Activated naive CD4-positive, alpha-beta T cell treated with anti-CD3 and anti-CD28 coated beads, Interleukin-2, amount 50 U/mL, for 72 hours (primary cell): ENCODE measurements around the gene ACTL7B. TPM values are rescaled to one million over a fixed set of nuclear protein-coding genes. Genes with fewer than 3 reads are reported as not detected.

Experiments
- ATAC-seq, 2 donors: fragments of 150-1000 bp; cut with Tn5 transposase; 2 replicates each; pipeline ENCODE4 v1.10.0; 2021; ENCODE audit warnings: mild to moderate bottlenecking in 2 of 2, moderate library complexity in 2 of 2
- DNase-seq, 2 donors: peaks; one replicate each; pipeline ENCODE4 v3.0.0; 2021 to 2022; ENCODE audit warnings: low spot score in 2 of 2
- H3K27ac Mint-ChIP-seq, 2 donors: one replicate each; pipeline ENCODE4 v1.8.0; 2022; ENCODE audit warnings: mild to moderate bottlenecking in 2 of 2, mixed read lengths in 2 of 2
- H3K36me3 Mint-ChIP-seq, 2 donors: one replicate each; pipeline ENCODE4 v1.8.0; 2022; ENCODE audit warnings: mixed read lengths in 2 of 2
- H3K9me3 Mint-ChIP-seq, 2 donors: one replicate each; pipeline ENCODE4 v1.8.0; 2022; ENCODE audit warnings: mixed read lengths in 2 of 2
- total RNA-seq, 2 donors: library from RNA; stranded (reverse); gene quantifications; one replicate each; pipeline ENCODE4 v1.2.3, GENCODE V29; 2022

Gene ACTL7B
- total RNA-seq, 2 donors from 2014 or later: 0.18 TPM; not detected in 1

- ATAC-seq: no peak
- no peak for DNase-seq
- Mint-ChIP-seq H3K9me3 (no peaks in the 10 kb centered on the region), H3K36me3 (peaks cover under 1 to 19% of the 10 kb centered on the region in 2 donors), H3K27ac (no peak overlapping the region)
Observed at GRCh38 chr9:108880738-108881316, 25.0 kb upstream of the ACTL7B start.

GRCh38 chr9:108877524-108877923 is 21.7 kb upstream of the ACTL7B start:
- Mint-ChIP-seq H3K36me3 (peaks cover 4 to 36% of the 10 kb centered on the region in 2 donors), H3K27ac (peak overlapping the region in 1 of 2 donors; percentile 80), H3K9me3 (no peaks in the 10 kb centered on the region)
- ATAC-seq (no peak), DNase-seq (no peak)

- ATAC-seq (no peak), DNase-seq (no peak)
- Mint-ChIP-seq H3K36me3 (peaks cover 10 to 46% of the 10 kb centered on the region in 2 donors), H3K27ac (peak overlapping the region in 1 of 2 donors; percentile 56), H3K9me3 (no peaks in the 10 kb centered on the region)
Observed at GRCh38 chr9:108876425-108876824, 20.6 kb upstream of the ACTL7B start.

- peak in 1 of 2 donors; percentile 51 for ATAC-seq
- DNase-seq: no peak
- no peaks in the 10 kb centered on the region for H3K9me3 Mint-ChIP-seq
- peaks cover 21 to 62% of the 10 kb centered on the region in 2 donors for H3K36me3 Mint-ChIP-seq
- no peak overlapping the region for H3K27ac Mint-ChIP-seq
Observed at GRCh38 chr9:108874058-108874788, 18.4 kb upstream of the ACTL7B start.

DNA sequence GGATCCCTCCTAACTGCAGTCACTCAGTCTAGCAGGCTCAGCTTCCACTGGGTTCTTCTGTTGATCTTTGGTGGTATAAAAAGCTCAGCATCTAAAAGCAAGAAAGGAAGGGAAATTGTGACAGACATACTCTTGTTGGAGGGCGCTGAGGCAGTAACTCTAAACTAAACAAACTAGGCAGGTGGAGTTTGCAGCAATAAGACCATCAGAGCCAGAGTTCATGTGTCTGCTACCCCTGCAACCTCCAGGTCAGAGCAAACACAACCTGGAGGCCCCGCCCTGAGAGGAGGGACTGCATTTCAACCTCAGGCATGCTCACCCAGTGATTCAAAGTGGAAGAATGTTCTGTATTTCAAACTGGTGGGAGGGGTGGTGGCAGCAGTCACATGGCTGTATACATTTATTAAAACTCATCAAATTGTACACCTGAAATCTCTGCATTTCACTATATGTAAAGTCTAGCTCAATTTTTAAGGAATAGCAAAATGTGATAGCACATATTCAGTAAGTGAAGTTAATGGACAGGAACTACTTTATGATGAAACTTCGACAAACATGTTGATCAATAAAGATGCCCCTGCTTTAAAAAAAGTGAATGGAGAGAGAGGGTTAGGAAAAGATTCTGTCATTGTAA is 13.4 kb upstream of the ACTL7B start:
- Mint-ChIP-seq H3K9me3 (no peaks in the 10 kb centered on the region), H3K36me3 (peaks cover 26 to 53% of the 10 kb centered on the region in 2 donors), H3K27ac (no peak overlapping the region)
- ATAC-seq (no peak), DNase-seq (no peak)

DNA sequence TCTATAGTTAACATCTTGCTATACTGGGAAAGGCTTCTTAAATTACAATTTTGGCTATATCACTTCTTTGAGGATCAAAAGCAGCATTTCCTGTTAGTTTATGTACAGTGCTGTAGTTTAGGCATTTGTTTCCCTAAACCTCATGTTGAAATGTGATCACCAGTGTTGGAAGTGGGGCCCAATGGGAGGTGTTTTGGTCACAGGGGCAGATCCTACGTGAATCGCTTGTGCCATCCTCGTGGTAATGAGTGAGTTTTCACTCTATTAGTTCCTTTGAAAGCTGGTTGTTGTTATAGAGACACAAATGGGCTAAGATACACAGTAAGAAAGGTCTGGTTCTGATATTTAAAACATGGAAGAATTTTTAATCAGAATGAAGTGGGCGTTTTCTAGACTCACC is 12.0 kb upstream of the ACTL7B start:
- Mint-ChIP-seq H3K27ac (no peak overlapping the region), H3K9me3 (no peaks in the 10 kb centered on the region), H3K36me3 (peaks cover 25 to 41% of the 10 kb centered on the region in 2 donors)
- no peak for DNase-seq
- ATAC-seq: no peak

- H3K9me3 Mint-ChIP-seq: no peaks in the 10 kb centered on the region
- H3K36me3 Mint-ChIP-seq: peaks cover 25 to 38% of the 10 kb centered on the region in 2 donors
- ATAC-seq (no peak), DNase-seq (no peak)
- no peak overlapping the region for H3K27ac Mint-ChIP-seq
Observed at GRCh38 chr9:108867116-108867515, 11.3 kb upstream of the ACTL7B start.

DNA sequence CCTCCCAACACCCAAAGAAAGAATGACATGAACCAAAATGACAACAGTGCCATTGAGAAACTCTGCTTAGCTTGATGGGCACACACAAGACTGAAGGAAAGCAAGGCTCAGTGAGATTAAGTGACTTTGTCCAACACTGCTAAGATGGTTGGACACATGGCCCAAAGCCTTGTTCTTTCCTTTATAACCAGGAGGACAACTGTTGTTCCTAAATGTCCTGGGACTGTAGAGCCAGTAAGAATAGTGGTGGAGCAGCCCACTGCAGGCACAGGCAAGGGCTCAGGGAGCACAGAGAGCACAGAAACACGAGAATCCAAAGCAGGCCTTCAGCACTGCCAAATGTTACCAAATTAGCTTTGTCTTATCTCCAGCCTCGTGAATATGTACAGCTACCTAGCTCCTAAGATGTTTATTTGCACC is 10.2 kb upstream of the ACTL7B start:
- Mint-ChIP-seq H3K27ac (no peak overlapping the region), H3K9me3 (peaks cover 0 to 4% of the 10 kb centered on the region in 2 donors), H3K36me3 (peaks cover 14 to 27% of the 10 kb centered on the region in 2 donors)
- DNase-seq (no peak), ATAC-seq (no peak)

GRCh38 chr9:108865037-108865436 is 9.3 kb upstream of the ACTL7B start:
- H3K9me3 Mint-ChIP-seq: peaks cover 0 to 4% of the 10 kb centered on the region in 2 donors
- ATAC-seq (no peak), DNase-seq (no peak)
- peaks cover 8 to 20% of the 10 kb centered on the region in 2 donors for H3K36me3 Mint-ChIP-seq
- H3K27ac Mint-ChIP-seq: no peak overlapping the region

- Mint-ChIP-seq H3K27ac (peak overlapping the region in 1 of 2 donors; percentile 55), H3K36me3 (peaks cover 8 to 17% of the 10 kb centered on the region in 2 donors), H3K9me3 (peaks cover 0 to 4% of the 10 kb centered on the region in 2 donors)
- DNase-seq (no peak), ATAC-seq (no peak)
Observed at GRCh38 chr9:108864446-108864845, 8.7 kb upstream of the ACTL7B start.

GRCh38 chr9:108863891-108864290 is 8.1 kb upstream of the ACTL7B start:
- ATAC-seq: no peak
- Mint-ChIP-seq H3K36me3 (peaks cover 8 to 12% of the 10 kb centered on the region in 2 donors), H3K27ac (no peak overlapping the region), H3K9me3 (peaks cover 0 to 4% of the 10 kb centered on the region in 2 donors)
- no peak for DNase-seq

GRCh38 chr9:108861997-108862396 is 6.2 kb upstream of the ACTL7B start, which contains the start of gene ACTL7A:
TSS of gene ACTL7A (plus strand) at chr9:108862266. CDS start at chr9:108862323, 57 bp downstream.
- H3K9me3 Mint-ChIP-seq: peaks cover 0 to 4% of the 10 kb centered on the region in 2 donors
- H3K36me3 Mint-ChIP-seq: no peaks in the 10 kb centered on the region
- no peak for ATAC-seq
- H3K27ac Mint-ChIP-seq: no peak within 1 kb of the TSS
- DNase-seq: no peak

- Mint-ChIP-seq H3K27ac (no peak overlapping the region), H3K36me3 (no peaks in the 10 kb centered on the region), H3K9me3 (peaks cover 0 to 6% of the 10 kb centered on the region in 2 donors)
- DNase-seq (no peak), ATAC-seq (no peak)
Observed at GRCh38 chr9:108861464-108861863, 5.7 kb upstream of the ACTL7B start.

DNA sequence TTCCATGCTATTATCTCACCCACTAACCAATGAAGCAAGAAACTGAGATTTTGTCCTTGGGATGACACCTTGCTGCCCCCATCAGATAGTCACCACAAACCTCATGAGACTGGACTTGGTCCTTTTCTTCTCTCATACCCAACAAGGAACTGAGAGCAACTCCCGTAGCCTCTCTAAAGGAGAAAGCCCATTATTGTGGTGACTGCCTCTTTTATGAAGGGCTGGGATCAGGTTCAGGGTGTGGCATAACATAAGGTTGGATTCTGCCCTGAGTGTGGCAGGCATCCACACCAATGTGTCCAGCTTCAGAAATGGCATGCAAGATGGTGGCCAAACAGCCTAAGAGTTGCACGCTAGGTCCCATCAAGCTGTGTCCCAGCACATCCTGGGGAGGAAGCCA is 5.0 kb upstream of the ACTL7B start:
- Mint-ChIP-seq H3K9me3 (peaks cover 0 to 8% of the 10 kb centered on the region in 2 donors), H3K27ac (peak overlapping the region in 1 of 2 donors; percentile 67), H3K36me3 (no peaks in the 10 kb centered on the region)
- ATAC-seq (no peak), DNase-seq (no peak)

DNA sequence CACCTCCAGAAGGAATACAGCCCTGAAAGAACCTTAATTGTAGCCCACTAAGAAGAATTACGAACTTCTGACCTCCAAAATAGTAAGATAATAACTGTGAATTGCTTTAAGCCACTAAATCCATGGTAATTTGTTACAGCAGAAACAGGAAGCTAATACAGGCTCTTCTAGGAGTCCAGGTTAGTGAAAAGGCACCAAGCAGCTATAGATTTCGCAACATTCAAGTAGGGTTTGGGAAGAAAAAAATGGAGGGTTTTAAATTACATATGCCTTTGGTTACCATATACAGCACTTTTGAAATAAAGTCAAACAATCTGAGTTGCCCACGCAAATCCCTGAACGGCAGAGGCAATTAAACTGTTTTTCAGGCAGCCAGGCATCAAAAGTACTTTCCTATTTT is 4.6 kb upstream of the ACTL7B start:
- no peak for DNase-seq
- Mint-ChIP-seq H3K27ac (peak overlapping the region in 1 of 2 donors; percentile 67), H3K9me3 (peaks cover 0 to 8% of the 10 kb centered on the region in 2 donors), H3K36me3 (no peaks in the 10 kb centered on the region)
- ATAC-seq: no peak

- DNase-seq: no peak
- peak overlapping the region in 1 of 2 donors; percentile 67 for H3K27ac Mint-ChIP-seq
- H3K36me3 Mint-ChIP-seq: no peaks in the 10 kb centered on the region
- H3K9me3 Mint-ChIP-seq: peaks cover 0 to 8% of the 10 kb centered on the region in 2 donors
- ATAC-seq: peak; percentile 80 to 91
Observed at GRCh38 chr9:108859459-108860114, 3.8 kb upstream of the ACTL7B start.

DNA sequence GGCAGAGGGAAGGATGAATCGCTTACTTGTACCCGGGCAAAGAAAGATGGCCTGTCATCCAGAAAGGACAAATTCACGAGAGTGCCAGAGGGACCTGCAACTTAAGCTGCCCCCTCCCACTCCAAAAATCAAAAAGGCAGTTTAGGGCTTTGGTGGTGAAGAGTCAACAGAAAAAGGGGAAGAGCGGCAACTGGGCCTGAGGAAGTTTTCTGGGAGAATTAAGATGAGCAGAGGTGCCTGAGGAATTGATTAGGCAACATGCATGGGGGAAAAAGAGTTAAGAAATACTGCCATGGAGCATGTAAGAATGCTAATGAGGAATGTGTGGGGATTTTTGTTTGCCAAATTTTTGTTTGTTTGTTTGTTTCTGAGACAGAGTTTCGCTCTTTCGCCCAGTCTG is 1.8 kb upstream of the ACTL7B start:
- no peak for DNase-seq
- no peaks in the 10 kb centered on the region for H3K36me3 Mint-ChIP-seq
- peaks cover 0 to 8% of the 10 kb centered on the region in 2 donors for H3K9me3 Mint-ChIP-seq
- ATAC-seq: no peak
- no peak overlapping the region for H3K27ac Mint-ChIP-seq
